Astrocyte of the spinal cord (primary cell): ENCODE measurements around the gene CCR3.

Experiments used
- DNase-seq: peaks from one replicate; pipeline ENCODE4 v3.0.0; 2011; ENCODE audit warnings: low read depth, low spot score
- H3K4me3 ChIP-seq: 2 replicates; pipeline ENCODE4 v1.5.1; 2011; ENCODE audit warnings: low read depth, mild to moderate bottlenecking, low read length, moderate library complexity
- in situ Hi-C: cut with HindIII; loops from 2 replicates; pipeline ENCODE4 v1.10.0; 2017; ENCODE audit warnings: low sequenced_read_pairs
- TF ChIP-seq, protein P1 (sequence below): IDR thresholded peaks from 2 replicates; pipeline ENCODE4 v1.5.1; 2012; ENCODE audit warnings: low read depth, mild to moderate bottlenecking, low read length, inconsistent platforms

The CCR3 gene

DNA sequence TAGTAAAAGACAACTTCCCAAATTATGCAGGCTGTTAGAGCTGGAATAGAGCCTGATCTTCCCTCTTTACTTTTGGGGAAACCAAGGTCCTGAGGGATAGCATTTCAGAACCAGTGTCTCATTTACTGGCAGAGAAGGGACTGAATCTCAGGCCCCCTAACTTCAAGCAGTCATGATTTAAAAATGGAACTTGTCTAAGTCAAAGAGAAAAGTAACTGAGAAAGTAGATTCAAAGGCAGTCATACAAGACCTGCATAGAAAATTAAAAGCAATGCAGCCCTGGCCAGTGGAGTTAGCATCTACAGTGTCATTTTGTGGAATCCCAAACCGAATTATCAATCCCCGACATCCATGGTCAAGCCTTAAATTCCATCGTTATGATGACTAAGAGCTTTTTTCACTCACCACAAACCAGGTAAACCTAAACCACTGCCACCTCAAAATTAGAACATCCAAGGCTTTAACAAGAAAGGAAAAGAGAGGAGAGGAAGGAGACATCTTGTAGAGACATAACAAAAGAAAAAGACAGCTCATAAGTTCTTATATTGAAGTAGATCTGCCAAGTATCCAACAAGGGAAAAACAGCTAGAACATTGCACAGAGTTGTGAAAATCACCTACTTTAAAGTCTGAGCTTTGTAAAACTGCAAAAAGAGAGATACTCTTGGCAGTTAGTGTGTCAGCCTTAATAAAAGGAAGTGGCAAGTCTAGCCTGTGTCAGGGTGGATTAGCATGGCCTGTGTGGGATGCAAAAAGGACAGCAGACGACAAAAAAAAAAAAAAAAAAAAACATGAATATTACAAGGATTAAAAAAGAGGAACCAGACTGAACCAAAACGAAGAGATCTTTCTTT, 57.6 kb downstream of the CCR3 start:
- no peak overlapping the region for H3K4me3 ChIP-seq
- no peak for DNase-seq
- TF ChIP-seq, protein P1, sequence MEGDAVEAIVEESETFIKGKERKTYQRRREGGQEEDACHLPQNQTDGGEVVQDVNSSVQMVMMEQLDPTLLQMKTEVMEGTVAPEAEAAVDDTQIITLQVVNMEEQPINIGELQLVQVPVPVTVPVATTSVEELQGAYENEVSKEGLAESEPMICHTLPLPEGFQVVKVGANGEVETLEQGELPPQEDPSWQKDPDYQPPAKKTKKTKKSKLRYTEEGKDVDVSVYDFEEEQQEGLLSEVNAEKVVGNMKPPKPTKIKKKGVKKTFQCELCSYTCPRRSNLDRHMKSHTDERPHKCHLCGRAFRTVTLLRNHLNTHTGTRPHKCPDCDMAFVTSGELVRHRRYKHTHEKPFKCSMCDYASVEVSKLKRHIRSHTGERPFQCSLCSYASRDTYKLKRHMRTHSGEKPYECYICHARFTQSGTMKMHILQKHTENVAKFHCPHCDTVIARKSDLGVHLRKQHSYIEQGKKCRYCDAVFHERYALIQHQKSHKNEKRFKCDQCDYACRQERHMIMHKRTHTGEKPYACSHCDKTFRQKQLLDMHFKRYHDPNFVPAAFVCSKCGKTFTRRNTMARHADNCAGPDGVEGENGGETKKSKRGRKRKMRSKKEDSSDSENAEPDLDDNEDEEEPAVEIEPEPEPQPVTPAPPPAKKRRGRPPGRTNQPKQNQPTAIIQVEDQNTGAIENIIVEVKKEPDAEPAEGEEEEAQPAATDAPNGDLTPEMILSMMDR: no peak
- in situ Hi-C loops: no loop called here

DNA sequence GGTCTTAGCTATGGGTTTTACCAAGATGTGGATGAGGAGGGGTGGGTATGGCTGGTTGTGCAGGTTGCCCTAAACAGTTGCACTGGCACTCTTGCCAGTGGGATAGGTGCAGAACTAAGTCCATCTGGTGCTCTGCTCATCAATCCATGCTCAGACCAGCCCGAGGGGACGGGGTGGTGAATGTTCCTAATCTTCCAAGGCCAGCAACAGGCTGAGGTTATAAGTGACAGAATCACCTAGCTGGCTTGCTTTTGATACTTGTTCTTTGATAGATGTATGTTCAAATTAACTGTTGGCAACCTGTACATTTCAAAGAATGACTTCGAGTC, 58.2 kb downstream of the CCR3 start:
- TF ChIP-seq, protein P1: no peak
- in situ Hi-C loops: no loop called here
- DNase-seq: no peak
- H3K4me3 ChIP-seq: no peak overlapping the region

DNA sequence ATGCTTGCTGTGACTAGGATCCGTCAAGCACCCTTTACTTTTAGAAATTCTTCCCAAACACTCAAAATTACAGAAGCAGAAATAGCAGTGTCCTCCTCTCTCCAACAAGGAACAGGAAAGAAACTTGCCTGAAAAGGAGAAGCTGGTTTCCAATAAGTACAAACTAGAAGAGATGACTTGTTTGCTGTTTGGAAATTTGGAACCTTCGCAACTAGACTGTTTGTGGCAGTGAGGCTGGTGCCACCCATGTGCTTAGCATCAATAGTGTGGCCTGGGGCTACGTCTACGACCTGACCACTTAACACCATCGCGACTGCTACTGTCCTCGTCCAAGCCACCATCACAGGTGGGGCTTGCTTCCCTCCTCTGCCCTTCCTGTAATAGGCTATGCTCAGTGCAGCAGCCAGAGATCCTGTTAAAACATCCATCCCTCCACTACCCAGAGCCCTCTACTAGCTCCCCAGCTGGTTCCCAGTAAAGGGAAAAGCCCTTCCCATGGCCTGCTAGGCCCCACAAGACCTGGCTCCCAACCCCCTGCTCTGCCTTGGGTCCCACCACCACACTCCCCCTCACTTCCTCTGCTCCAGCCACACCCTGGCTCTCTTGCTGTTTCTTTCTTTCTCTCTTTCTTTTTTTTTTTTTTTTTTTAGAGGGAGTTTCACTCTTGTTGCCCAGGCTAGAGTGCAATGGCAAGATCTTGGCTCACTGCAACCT, 59.0 kb downstream of the CCR3 start:
- TF ChIP-seq, protein P1: no peak
- H3K4me3 ChIP-seq: no peak overlapping the region

DNA sequence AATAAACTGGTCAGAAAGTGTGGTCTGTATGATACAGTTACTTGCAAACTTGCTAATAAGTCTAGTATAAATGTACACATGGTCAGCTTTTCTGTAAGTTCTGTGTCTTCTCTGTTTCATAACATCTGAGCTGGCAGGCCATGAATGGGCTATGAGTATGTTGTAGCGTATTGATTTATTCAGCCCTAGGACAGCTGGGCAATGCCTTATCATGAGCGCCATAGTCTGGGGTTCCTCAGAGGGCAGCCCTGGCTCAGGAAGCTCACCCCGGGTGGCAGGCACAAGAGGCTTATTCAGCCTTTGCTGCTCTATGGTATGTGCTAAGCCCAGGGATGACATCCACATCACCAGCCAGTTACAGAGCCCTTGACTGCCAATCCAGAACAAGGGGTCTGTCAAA, 61.0 kb downstream of the CCR3 start:
- no peak overlapping the region for H3K4me3 ChIP-seq
- DNase-seq: no peak
- in situ Hi-C loops: no loop called here
- TF ChIP-seq, protein P1: no peak

More for the DNA sequence above, 59.0 kb downstream of the CCR3 start:
- no peak for DNase-seq
- in situ Hi-C loops: no loop called here

DNA sequence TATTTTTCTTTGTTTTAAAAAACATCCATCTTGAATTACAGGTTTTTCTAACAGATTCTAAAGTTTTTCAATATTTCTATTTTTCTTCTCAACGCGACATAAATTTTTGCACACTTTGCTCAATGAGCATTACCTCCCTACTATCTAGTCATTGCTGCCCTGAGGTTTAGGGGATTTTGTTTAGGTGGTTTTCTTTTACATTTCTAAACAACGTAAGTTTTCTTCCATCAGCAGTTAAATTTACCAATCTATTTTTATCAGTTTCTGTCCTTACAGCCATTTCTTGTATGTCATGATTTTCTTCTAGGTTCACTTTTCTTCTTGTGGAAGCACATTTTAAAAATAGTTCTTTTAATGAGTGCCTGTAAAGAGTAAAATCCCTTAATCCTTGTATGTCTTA, 62.5 kb downstream of the CCR3 start:
- DNase-seq: no peak
- in situ Hi-C loops: no loop called here
- no peak overlapping the region for H3K4me3 ChIP-seq
- TF ChIP-seq, protein P1: no peak

DNA sequence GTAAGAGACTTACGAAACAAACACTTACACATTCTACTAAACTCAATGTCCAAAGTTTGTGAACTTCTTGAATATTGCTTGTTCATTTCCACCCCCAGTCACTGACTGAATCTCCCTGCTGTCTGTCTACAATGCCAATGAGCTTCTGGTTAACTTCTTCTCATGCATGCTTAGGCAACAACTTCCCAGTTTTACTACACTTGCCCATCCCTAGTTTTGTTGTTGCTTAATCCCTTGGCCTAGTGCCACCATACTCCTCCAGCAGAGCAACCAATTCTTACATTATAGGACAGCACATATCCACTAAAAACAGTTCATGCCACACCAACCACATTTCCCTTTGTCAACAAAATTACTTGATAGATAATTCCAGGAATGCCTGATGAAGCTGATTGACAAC, 70.7 kb downstream of the CCR3 start:
- TF ChIP-seq, protein P1: no peak
- in situ Hi-C loops: no loop called here
- H3K4me3 ChIP-seq: no peak overlapping the region
- DNase-seq: no peak
